Esophagus muscularis mucosa (tissue), 3 donors: ENCODE measurements around the gene IGF2BP1.

Experiments
- CTCF ChIP-seq, 3 experiments: fragments of 200-600 bp in 2 of 3; fragments of 450-650 bp in 1 of 3; sonication (generic) in 2 of 3; IDR thresholded peaks; one replicate each; pipeline ENCODE4 v1.5.1; 2017 to 2019; ENCODE audit warnings: antibody characterized with exemption in 3 of 3, mild to moderate bottlenecking in 2 of 3, moderate library complexity in 1 of 3
- EP300 ChIP-seq: sonication (generic); formaldehyde crosslinking; IDR thresholded peaks from one replicate; pipeline ENCODE4 v1.6.1; 2017; ENCODE audit warnings: antibody characterized with exemption

GRCh38 chr17:49104511-49105074, 107.4 kb downstream of the IGF2BP1 start:
- TF ChIP-seq CTCF (IDR thresholded peaks at IDR 0.05): no peak
- no peak for TF ChIP-seq EP300
